ENCODE measurements around the gene CYP2J2.

Gene CYP2J2

GRCh38 chr1:59908682-59909081 lies 17.9 kb downstream of the CYP2J2 start:
- no peak overlapping the region for H3K27ac Mint-ChIP-seq
- H3K4me3 Mint-ChIP-seq: no peak overlapping the region
- H3K36me3 Mint-ChIP-seq (ENCODE audit: insufficient read depth): no peaks in the 10 kb centered on the region
- DNase-seq (no peak), ATAC-seq (replicated peaks) (no peak)
- peaks cover 2 to 9% of the 10 kb centered on the region in 2 donors for H3K27me3 Mint-ChIP-seq
- H3K9me3 Mint-ChIP-seq: no peaks in the 10 kb centered on the region
- H3K4me1 Mint-ChIP-seq (ENCODE audit: low read depth in 2 of 2): no peaks in the 10 kb centered on the region

GRCh38 chr1:59908084-59908483 lies 18.5 kb downstream of the CYP2J2 start:
- DNase-seq (no peak), ATAC-seq (replicated peaks) (no peak)
- no peak overlapping the region for H3K27ac Mint-ChIP-seq
- H3K27me3 Mint-ChIP-seq: peaks cover 8 to 13% of the 10 kb centered on the region in 2 donors
- H3K4me3 Mint-ChIP-seq: no peak overlapping the region
- peaks cover 0 to 2% of the 10 kb centered on the region in 2 donors for H3K4me1 Mint-ChIP-seq (ENCODE audit: low read depth in 2 of 2)
- no peaks in the 10 kb centered on the region for H3K9me3 Mint-ChIP-seq
- no peaks in the 10 kb centered on the region for H3K36me3 Mint-ChIP-seq (ENCODE audit: insufficient read depth)

- Mint-ChIP-seq H3K27me3 (peaks cover 18 to 20% of the 10 kb centered on the region in 2 donors), H3K9me3 (no peaks in the 10 kb centered on the region), H3K27ac (no peak overlapping the region)
Measured at GRCh38 chr1:59906931-59907330, 19.6 kb downstream of the CYP2J2 start.

GRCh38 chr1:59903141-59903754 lies 23.3 kb downstream of the CYP2J2 start:
- Mint-ChIP-seq H3K36me3 (ENCODE audit: insufficient read depth) (no peaks in the 10 kb centered on the region), H3K4me1 (ENCODE audit: low read depth in 2 of 2) (peaks cover 0 to 3% of the 10 kb centered on the region in 2 donors), H3K9me3 (no peaks in the 10 kb centered on the region), H3K27ac (no peak overlapping the region), H3K27me3 (peaks cover 28 to 39% of the 10 kb centered on the region in 2 donors), H3K4me3 (no peak overlapping the region)
- ATAC-seq (replicated peaks) (no peak), DNase-seq (no peak)

More at GRCh38 chr1:59906931-59907330, 19.6 kb downstream of the CYP2J2 start:
- Mint-ChIP-seq H3K4me3 (no peak overlapping the region), H3K4me1 (ENCODE audit: low read depth in 2 of 2) (peaks cover 0 to 3% of the 10 kb centered on the region in 2 donors), H3K36me3 (ENCODE audit: insufficient read depth) (no peaks in the 10 kb centered on the region)
- ATAC-seq (replicated peaks) (no peak), DNase-seq (no peak)

GRCh38 chr1:59901770-59902388 lies 24.7 kb downstream of the CYP2J2 start:
- H3K4me3 Mint-ChIP-seq: no peak overlapping the region
- H3K36me3 Mint-ChIP-seq (ENCODE audit: insufficient read depth): no peaks in the 10 kb centered on the region
- DNase-seq: no peak
- no peaks in the 10 kb centered on the region for H3K9me3 Mint-ChIP-seq
- peaks cover 0 to 3% of the 10 kb centered on the region in 2 donors for H3K4me1 Mint-ChIP-seq (ENCODE audit: low read depth in 2 of 2)
- H3K27ac Mint-ChIP-seq: no peak overlapping the region
- peaks cover 31 to 51% of the 10 kb centered on the region in 2 donors for H3K27me3 Mint-ChIP-seq
- ATAC-seq (replicated peaks): no peak

- Mint-ChIP-seq H3K4me1 (ENCODE audit: low read depth in 2 of 2) (peaks cover 0 to 3% of the 10 kb centered on the region in 2 donors), H3K27me3 (peaks cover 37 to 52% of the 10 kb centered on the region in 2 donors), H3K4me3 (no peak overlapping the region), H3K27ac (no peak overlapping the region), H3K36me3 (ENCODE audit: insufficient read depth) (no peaks in the 10 kb centered on the region), H3K9me3 (no peaks in the 10 kb centered on the region)
- no peak for DNase-seq
- ATAC-seq (replicated peaks): no peak
Measured at GRCh38 chr1:59900640-59901039, 25.9 kb downstream of the CYP2J2 start.

GRCh38 chr1:59898927-59899326 lies 27.6 kb downstream of the CYP2J2 start:
- DNase-seq (no peak), ATAC-seq (replicated peaks) (no peak)
- Mint-ChIP-seq H3K27me3 (peaks cover 32 to 52% of the 10 kb centered on the region in 2 donors), H3K36me3 (ENCODE audit: insufficient read depth) (no peaks in the 10 kb centered on the region), H3K27ac (no peak overlapping the region), H3K4me3 (no peak overlapping the region), H3K9me3 (no peaks in the 10 kb centered on the region), H3K4me1 (ENCODE audit: low read depth in 2 of 2) (peaks cover 0 to 3% of the 10 kb centered on the region in 2 donors)

- DNase-seq (no peak), ATAC-seq (replicated peaks) (no peak)
- H3K4me1 Mint-ChIP-seq (ENCODE audit: low read depth in 2 of 2): no peaks in the 10 kb centered on the region
- no peaks in the 10 kb centered on the region for H3K36me3 Mint-ChIP-seq (ENCODE audit: insufficient read depth)
- H3K9me3 Mint-ChIP-seq: no peaks in the 10 kb centered on the region
- no peak overlapping the region for H3K4me3 Mint-ChIP-seq
- no peak overlapping the region for H3K27ac Mint-ChIP-seq
- peaks cover 26 to 35% of the 10 kb centered on the region in 2 donors for H3K27me3 Mint-ChIP-seq
Measured at GRCh38 chr1:59897165-59897564, 29.4 kb downstream of the CYP2J2 start.

- DNase-seq (no peak), ATAC-seq (replicated peaks) (no peak)
- Mint-ChIP-seq H3K4me1 (ENCODE audit: low read depth in 2 of 2) (no peaks in the 10 kb centered on the region), H3K27me3 (peaks cover 24 to 41% of the 10 kb centered on the region in 2 donors), H3K4me3 (no peak overlapping the region), H3K27ac (no peak overlapping the region), H3K9me3 (no peaks in the 10 kb centered on the region), H3K36me3 (ENCODE audit: insufficient read depth) (no peaks in the 10 kb centered on the region)
Measured at GRCh38 chr1:59892841-59893811, 33.4 kb downstream of the CYP2J2 start.

GRCh38 chr1:59885160-59885832 lies 41.3 kb downstream of the CYP2J2 start:
- H3K36me3 Mint-ChIP-seq (ENCODE audit: insufficient read depth): no peaks in the 10 kb centered on the region
- no peak overlapping the region for H3K27ac Mint-ChIP-seq
- ATAC-seq (replicated peaks): no peak
- H3K9me3 Mint-ChIP-seq: no peaks in the 10 kb centered on the region
- H3K4me1 Mint-ChIP-seq (ENCODE audit: low read depth in 2 of 2): no peaks in the 10 kb centered on the region
- peaks cover 28 to 59% of the 10 kb centered on the region in 2 donors for H3K27me3 Mint-ChIP-seq
- no peak overlapping the region for H3K4me3 Mint-ChIP-seq
- no peak for DNase-seq

- DNase-seq: no peak
- no peak overlapping the region for H3K4me3 Mint-ChIP-seq
- no peak overlapping the region for H3K27ac Mint-ChIP-seq
Measured at GRCh38 chr1:59880735-59881134, 45.8 kb downstream of the CYP2J2 start.

GRCh38 chr1:59879996-59880505 lies 46.5 kb downstream of the CYP2J2 start:
- Mint-ChIP-seq H3K4me3 (no peak overlapping the region), H3K4me1 (ENCODE audit: low read depth in 2 of 2) (no peaks in the 10 kb centered on the region), H3K27ac (no peak overlapping the region), H3K36me3 (ENCODE audit: insufficient read depth) (no peaks in the 10 kb centered on the region), H3K27me3 (peaks cover 16 to 19% of the 10 kb centered on the region in 2 donors), H3K9me3 (peaks cover 0 to 2% of the 10 kb centered on the region in 2 donors)
- DNase-seq (no peak), ATAC-seq (replicated peaks) (no peak)

More at GRCh38 chr1:59880735-59881134, 45.8 kb downstream of the CYP2J2 start:
- H3K36me3 Mint-ChIP-seq (ENCODE audit: insufficient read depth): no peaks in the 10 kb centered on the region
- peaks cover 18 to 23% of the 10 kb centered on the region in 2 donors for H3K27me3 Mint-ChIP-seq
- no peak for ATAC-seq (replicated peaks)
- no peaks in the 10 kb centered on the region for H3K4me1 Mint-ChIP-seq (ENCODE audit: low read depth in 2 of 2)
- peaks cover 0 to 2% of the 10 kb centered on the region in 2 donors for H3K9me3 Mint-ChIP-seq

GRCh38 chr1:59879574-59879973 lies 47.0 kb downstream of the CYP2J2 start:
- no peak for ATAC-seq (replicated peaks)

More at GRCh38 chr1:59879574-59879973, 47.0 kb downstream of the CYP2J2 start:
- H3K9me3 Mint-ChIP-seq: peaks cover 0 to 2% of the 10 kb centered on the region in 2 donors
- no peak overlapping the region for H3K27ac Mint-ChIP-seq
- H3K27me3 Mint-ChIP-seq: peaks cover 16 to 19% of the 10 kb centered on the region in 2 donors
- no peaks in the 10 kb centered on the region for H3K36me3 Mint-ChIP-seq (ENCODE audit: insufficient read depth)
- no peak overlapping the region for H3K4me3 Mint-ChIP-seq
- no peak for DNase-seq
- no peaks in the 10 kb centered on the region for H3K4me1 Mint-ChIP-seq (ENCODE audit: low read depth in 2 of 2)
